Tibial nerve (tissue), 4 donors: ENCODE results near the gene CMTM7. TPM values are rescaled to one million over a fixed set of nuclear protein-coding genes. Genes with fewer than 3 reads are reported as not detected.

Experiments used
- DNase-seq, 2 donors: peaks; one replicate each; pipeline ENCODE4 v3.0.0-alpha.2; 2019; ENCODE audit warnings: low spot score in 2 of 2
- H3K27ac ChIP-seq, 4 donors: fragments of 200-600 bp; sonication (generic) in 3 of 4; one replicate each; pipeline ENCODE4 v1.5.1; 2017 to 2019; ENCODE audit warnings: mild to moderate bottlenecking in 1 of 4
- H3K27me3 ChIP-seq, 2 donors: fragments of 200-600 bp; sonication (generic) in 1 of 2; one replicate each; pipeline versions ENCODE4 v1.5.1 to v1.6.0; 2017 to 2019
- H3K36me3 ChIP-seq, 3 donors: fragments of 200-600 bp; sonication (generic); one replicate each; pipeline ENCODE4 v1.5.1; 2018 to 2019
- H3K4me1 ChIP-seq, 4 donors: fragments of 200-600 bp; sonication (generic) in 3 of 4; one replicate each; pipeline ENCODE4 v1.5.1; 2017 to 2019
- H3K4me3 ChIP-seq, 4 donors: fragments of 200-600 bp; sonication (generic) in 3 of 4; one replicate each; pipeline ENCODE4 v1.5.1; 2017 to 2019; ENCODE audit warnings: mild to moderate bottlenecking in 1 of 4, moderate library complexity in 1 of 4
- H3K9me3 ChIP-seq, 4 donors: fragments of 200-600 bp; sonication (generic) in 3 of 4; one replicate each; pipeline ENCODE4 v1.5.1; 2017 to 2019
- CTCF ChIP-seq, 5 experiments: fragments of 200-600 bp in 3 of 5; fragments of 450-650 bp in 2 of 5; sonication (generic) in 3 of 5; IDR thresholded peaks; one replicate each; pipeline ENCODE4 v1.5.1; 2016 to 2019; ENCODE audit warnings: antibody characterized with exemption in 5 of 5, mild to moderate bottlenecking in 3 of 5, moderate library complexity in 2 of 5
- EP300 ChIP-seq, 2 donors: sonication (generic); formaldehyde crosslinking; IDR thresholded peaks; one replicate each; pipeline ENCODE4 v1.6.1; 2017; ENCODE audit warnings: antibody characterized with exemption in 2 of 2, mild to moderate bottlenecking in 1 of 2
- POLR2A ChIP-seq, 2 donors: fragments of 450-650 bp; IDR thresholded peaks; one replicate each; pipeline ENCODE4 v1.6.1; 2017; ENCODE audit warnings: antibody characterized with exemption in 2 of 2, mild to moderate bottlenecking in 2 of 2, moderate library complexity in 2 of 2
- WGBS, 2 donors: methylation state at CpG; one replicate each; pipeline ENCODE4 v1.1.5; 2018; 5-methylcytosine and 5-hydroxymethylcytosine counted together
- total RNA-seq, 4 donors: library from RNA; depleted of rRNA; stranded (reverse); fragments of >200 nt; gene quantifications; one replicate each; pipeline ENCODE4 v1.1.0, GENCODE V29; 2016

The CMTM7 gene
- total RNA-seq, 4 donors from 2014 or later: 10.4 to 47.4 (median 19.5) TPM

GRCh38 chr3:32421185-32421584, 29.5 kb downstream of the CMTM7 start:
- no peaks in the 10 kb centered on the region for H3K36me3 ChIP-seq
- H3K27ac ChIP-seq: peak overlapping the region; percentile 30 to 79 (median 68)
- TF ChIP-seq CTCF (IDR thresholded peaks at IDR 0.05) (no peak), EP300 (IDR thresholded peaks at IDR 0.05) (no peak), POLR2A (IDR thresholded peaks at IDR 0.05) (no peak)
- peaks cover 0 to 53% (median 33%) of the 10 kb centered on the region in 4 donors for H3K4me1 ChIP-seq
- no peaks in the 10 kb centered on the region for H3K27me3 ChIP-seq
- H3K9me3 ChIP-seq: no peaks in the 10 kb centered on the region
- 87 to 91% methylated on average over 3 of the region's 3 CpGs for WGBS, 2 donors
- no peak overlapping the region for H3K4me3 ChIP-seq
- DNase-seq: no peak

GRCh38 chr3:32421991-32422859, 30.6 kb downstream of the CMTM7 start:
- TF ChIP-seq POLR2A (IDR thresholded peaks at IDR 0.05): no peak
- TF ChIP-seq CTCF (IDR thresholded peaks at IDR 0.05): no peak
- TF ChIP-seq EP300 (IDR thresholded peaks at IDR 0.05): peak; percentile 71 to 92
- peak overlapping the region; percentile 5 to 79 (median 68) for H3K27ac ChIP-seq
- WGBS, 2 donors: 23 to 29% methylated on average over 10 of the region's 10 CpGs

GRCh38 chr3:32422943-32423342, 31.3 kb downstream of the CMTM7 start:
- no peak for TF ChIP-seq POLR2A (IDR thresholded peaks at IDR 0.05)
- TF ChIP-seq EP300 (IDR thresholded peaks at IDR 0.05): no peak
- TF ChIP-seq CTCF (IDR thresholded peaks at IDR 0.05): no peak
- Histone ChIP-seq H3K27ac (peak overlapping the region in 1 of 4 donors; percentile 79), H3K4me3 (no peak overlapping the region), H3K27me3 (no peaks in the 10 kb centered on the region), H3K4me1 (peaks cover 0 to 55% (median 34%) of the 10 kb centered on the region in 4 donors), H3K36me3 (no peaks in the 10 kb centered on the region), H3K9me3 (no peaks in the 10 kb centered on the region)
- 76 to 89% methylated on average over 2 of the region's 2 CpGs for WGBS, 2 donors
- no peak for DNase-seq

More at GRCh38 chr3:32421991-32422859, 30.6 kb downstream of the CMTM7 start:
- Histone ChIP-seq H3K4me1 (peaks cover 0 to 53% (median 33%) of the 10 kb centered on the region in 4 donors), H3K36me3 (no peaks in the 10 kb centered on the region), H3K27me3 (no peaks in the 10 kb centered on the region), H3K9me3 (no peaks in the 10 kb centered on the region), H3K4me3 (no peak overlapping the region)
- DNase-seq: peak; percentile 80 to 84

GRCh38 chr3:32423534-32423933, 31.9 kb downstream of the CMTM7 start:
- H3K4me1 ChIP-seq: peaks cover 0 to 61% (median 38%) of the 10 kb centered on the region in 4 donors

More at GRCh38 chr3:32423534-32423933, 31.9 kb downstream of the CMTM7 start:
- H3K27ac ChIP-seq: peak overlapping the region in 2 of 4 donors; percentile 13 to 64
- TF ChIP-seq CTCF (IDR thresholded peaks at IDR 0.05) (no peak), POLR2A (IDR thresholded peaks at IDR 0.05) (no peak), EP300 (IDR thresholded peaks at IDR 0.05) (no peak)
- no peaks in the 10 kb centered on the region for H3K27me3 ChIP-seq
- no peak for DNase-seq
- H3K36me3 ChIP-seq: no peaks in the 10 kb centered on the region
- H3K4me3 ChIP-seq: no peak overlapping the region
- WGBS, 2 donors: 96 to 97% methylated on average over 3 of the region's 3 CpGs
- no peaks in the 10 kb centered on the region for H3K9me3 ChIP-seq
